Duodenal mucosa (tissue), 2 donors: ENCODE results near the gene POLD2.

Experiments used
- H3K27ac ChIP-seq: one replicate; pipeline ENCODE4 v1.7.0; 2013; ENCODE audit warnings: low read depth, low read length
- H3K27me3 ChIP-seq, 2 donors: one replicate each; pipeline ENCODE4 v1.7.0; 2013; ENCODE audit warnings: low read length in 2 of 2, control low read depth in 1 of 2; ENCODE audit not compliant: insufficient read depth in 2 of 2, control insufficient read depth in 1 of 2
- H3K36me3 ChIP-seq, 2 donors: one replicate each; pipeline ENCODE4 v1.7.0; 2013; ENCODE audit warnings: low read length in 2 of 2, control low read depth in 1 of 2; ENCODE audit not compliant: insufficient read depth in 2 of 2, control insufficient read depth in 1 of 2
- H3K4me1 ChIP-seq, 2 donors: one replicate each; pipeline ENCODE4 v1.7.0; 2013; ENCODE audit warnings: low read length in 2 of 2, control low read depth in 1 of 2; ENCODE audit not compliant: insufficient read depth in 2 of 2, control insufficient read depth in 1 of 2
- H3K4me3 ChIP-seq, 2 donors: one replicate each; pipeline ENCODE4 v1.7.0; 2013; ENCODE audit warnings: low read length in 2 of 2, low read depth in 1 of 2
- H3K9ac ChIP-seq, 2 donors: one replicate each; pipeline ENCODE4 v1.7.0; 2013; ENCODE audit warnings: low read length in 2 of 2, low read depth in 1 of 2
- H3K9me3 ChIP-seq, 2 donors: one replicate each; pipeline ENCODE4 v1.7.0; 2013; ENCODE audit warnings: low read length in 2 of 2, control low read depth in 1 of 2; ENCODE audit not compliant: control insufficient read depth in 1 of 2

POLD2 gene

DNA sequence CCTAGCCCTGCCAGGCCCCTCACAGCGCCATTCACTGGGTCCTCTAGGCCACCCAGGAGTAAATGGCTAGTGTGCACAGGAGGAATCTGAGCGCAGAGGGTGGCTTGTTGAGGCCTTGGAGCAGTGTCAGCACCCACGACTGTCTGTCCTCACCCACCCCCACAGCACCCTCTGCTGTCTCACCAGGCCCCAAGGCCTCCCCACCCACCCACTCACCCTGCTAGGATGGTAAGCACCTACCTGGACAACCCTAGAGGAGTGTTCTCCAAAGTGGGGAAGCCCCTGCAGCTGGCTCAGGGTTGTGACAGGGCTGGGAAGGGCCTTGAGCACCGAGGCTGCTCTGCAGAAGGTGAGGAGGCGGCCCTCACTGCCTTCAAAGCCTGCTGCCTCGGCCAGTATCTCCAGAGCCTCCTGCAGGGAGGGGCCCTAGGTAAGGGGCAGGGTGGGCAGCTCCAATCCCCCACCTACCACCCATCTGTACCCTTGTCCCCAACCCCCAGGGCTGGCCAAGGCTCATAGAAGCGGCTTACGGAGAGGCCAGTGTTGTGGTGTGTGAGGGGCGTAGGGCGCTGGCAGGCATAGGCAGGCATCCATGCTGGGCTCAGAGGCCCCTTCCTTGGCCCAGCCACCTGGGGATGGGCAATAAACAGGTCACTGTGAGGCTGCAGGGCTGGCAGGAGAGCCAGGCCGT is 43.9 kb downstream of the POLD2 start:
- Histone ChIP-seq H3K27me3 (no peaks in the 10 kb centered on the region), H3K36me3 (peaks cover 22 to 60% of the 10 kb centered on the region in 2 donors), H3K27ac (no peak overlapping the region), H3K4me3 (no peak overlapping the region), H3K4me1 (peaks cover 18 to 20% of the 10 kb centered on the region in 2 donors), H3K9me3 (no peaks in the 10 kb centered on the region), H3K9ac (no peak overlapping the region)

DNA sequence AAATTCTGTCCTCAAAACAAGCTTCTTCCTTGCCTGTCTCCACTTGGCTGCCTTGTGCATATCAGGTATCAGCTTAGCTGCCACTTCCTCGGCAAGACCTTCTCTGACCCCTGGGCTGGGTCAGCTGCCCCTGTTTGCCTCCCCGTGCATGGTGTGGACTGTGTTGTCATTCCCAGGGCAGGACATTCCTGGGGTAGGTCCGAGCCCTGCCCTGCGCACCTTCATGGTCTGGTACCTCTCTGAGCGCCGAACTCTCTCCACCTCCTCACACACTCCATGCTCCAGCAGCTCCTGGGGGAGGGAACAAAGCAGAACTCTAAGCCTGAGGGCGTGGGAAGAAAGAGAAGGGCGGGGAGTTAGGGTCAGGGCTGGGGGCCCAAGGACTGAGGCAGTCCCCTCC is 44.8 kb downstream of the POLD2 start:
- Histone ChIP-seq H3K4me3 (no peak overlapping the region), H3K27me3 (no peaks in the 10 kb centered on the region), H3K9ac (no peak overlapping the region), H3K4me1 (peaks cover 23 to 29% of the 10 kb centered on the region in 2 donors), H3K36me3 (peaks cover 22 to 68% of the 10 kb centered on the region in 2 donors), H3K9me3 (no peaks in the 10 kb centered on the region), H3K27ac (no peak overlapping the region)

DNA sequence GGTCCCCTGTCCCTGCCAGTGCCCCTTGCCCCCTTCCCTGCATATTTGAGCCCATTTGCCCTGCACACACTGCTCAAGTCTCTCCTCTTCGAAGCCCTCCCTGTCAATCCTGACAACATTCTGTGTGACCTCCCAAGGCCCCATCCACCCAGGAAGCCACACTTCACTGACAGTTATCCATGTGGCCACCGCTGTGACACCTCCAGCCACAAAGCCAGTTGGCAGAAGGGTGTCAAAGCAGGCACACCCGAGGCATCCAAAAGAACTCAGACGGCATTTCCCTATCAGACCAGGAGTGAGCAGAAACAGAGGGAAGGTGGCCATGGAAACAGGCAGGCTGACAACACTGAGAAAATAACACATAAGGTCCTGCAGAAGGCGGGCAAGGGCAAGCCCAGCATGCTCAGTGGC is 45.7 kb downstream of the POLD2 start:
- Histone ChIP-seq H3K4me3 (no peak overlapping the region), H3K9me3 (no peaks in the 10 kb centered on the region), H3K27me3 (no peaks in the 10 kb centered on the region), H3K4me1 (peaks cover 32 to 38% of the 10 kb centered on the region in 2 donors), H3K27ac (no peak overlapping the region), H3K9ac (no peak overlapping the region), H3K36me3 (peaks cover 29 to 77% of the 10 kb centered on the region in 2 donors)

DNA sequence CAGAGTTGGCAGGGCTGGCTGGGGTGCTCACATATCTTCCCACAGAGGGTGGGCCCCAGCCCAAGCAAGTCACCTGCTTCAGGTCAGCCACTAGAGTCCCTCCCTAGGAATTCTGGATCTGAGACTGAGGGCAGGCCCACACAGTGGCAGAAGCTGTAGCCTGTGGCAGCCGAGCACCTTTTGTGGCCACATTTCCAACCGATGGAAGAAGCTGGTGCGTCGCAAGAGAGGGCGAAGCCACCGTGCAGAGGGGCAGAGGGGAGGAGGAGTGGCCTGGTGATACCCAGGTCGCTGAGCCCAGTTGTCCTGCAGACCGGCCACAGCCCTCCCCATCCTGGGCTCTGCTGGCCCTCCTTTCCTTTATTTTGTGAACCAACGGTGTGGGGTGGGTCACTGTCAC is 46.3 kb downstream of the POLD2 start:
- Histone ChIP-seq H3K36me3 (peaks cover 31 to 78% of the 10 kb centered on the region in 2 donors), H3K27me3 (no peaks in the 10 kb centered on the region), H3K9me3 (no peaks in the 10 kb centered on the region), H3K4me3 (no peak overlapping the region), H3K9ac (no peak overlapping the region), H3K27ac (no peak overlapping the region), H3K4me1 (peaks cover 38 to 44% of the 10 kb centered on the region in 2 donors)

DNA sequence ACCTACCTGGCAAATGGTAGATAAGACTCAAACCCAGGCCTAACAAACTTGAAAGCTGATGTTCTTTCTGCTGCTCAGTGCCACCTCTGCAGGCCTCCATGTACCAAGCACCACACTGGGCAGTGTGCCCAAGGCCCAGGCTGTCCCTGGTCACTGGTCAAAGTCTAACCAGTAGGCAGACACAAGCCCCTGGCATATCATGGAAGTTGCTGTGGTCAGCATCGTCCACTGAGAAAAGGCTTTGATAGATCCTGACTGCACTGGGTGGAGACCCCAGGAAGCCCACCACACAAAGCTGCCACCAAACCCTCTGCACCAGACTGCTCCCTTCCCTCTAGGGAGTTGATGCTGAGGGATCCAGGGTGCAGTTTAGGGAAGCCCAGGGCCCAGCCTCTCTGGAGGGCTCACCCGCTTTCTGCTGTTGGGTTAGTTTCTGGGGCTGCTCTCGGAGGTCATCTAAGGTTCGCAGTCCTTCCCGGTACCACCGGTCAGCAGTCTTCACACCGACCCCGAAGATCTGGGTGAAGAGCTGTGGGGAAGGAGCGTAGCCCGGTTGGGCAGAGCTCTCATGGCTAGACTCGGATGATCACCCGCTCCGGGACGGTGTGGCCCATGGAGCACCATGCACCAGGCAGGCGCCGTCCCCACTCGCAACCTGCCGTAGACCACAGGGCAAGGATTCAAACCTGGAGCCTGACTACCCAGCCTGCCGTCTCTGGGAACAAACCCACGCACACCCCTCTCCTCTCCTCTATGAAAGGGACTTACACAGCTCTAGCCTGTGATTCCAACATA is 47.0 kb downstream of the POLD2 start:
- H3K9me3 ChIP-seq, result no peaks in the 10 kb centered on the region
- H3K4me3 ChIP-seq, result no peak overlapping the region
- H3K36me3 ChIP-seq, result peaks cover 31 to 78% of the 10 kb centered on the region in 2 donors
- no peak overlapping the region for H3K27ac ChIP-seq
- H3K27me3 ChIP-seq, result no peaks in the 10 kb centered on the region
- H3K9ac ChIP-seq, result no peak overlapping the region
- peaks cover 43 to 45% of the 10 kb centered on the region in 2 donors for H3K4me1 ChIP-seq

DNA sequence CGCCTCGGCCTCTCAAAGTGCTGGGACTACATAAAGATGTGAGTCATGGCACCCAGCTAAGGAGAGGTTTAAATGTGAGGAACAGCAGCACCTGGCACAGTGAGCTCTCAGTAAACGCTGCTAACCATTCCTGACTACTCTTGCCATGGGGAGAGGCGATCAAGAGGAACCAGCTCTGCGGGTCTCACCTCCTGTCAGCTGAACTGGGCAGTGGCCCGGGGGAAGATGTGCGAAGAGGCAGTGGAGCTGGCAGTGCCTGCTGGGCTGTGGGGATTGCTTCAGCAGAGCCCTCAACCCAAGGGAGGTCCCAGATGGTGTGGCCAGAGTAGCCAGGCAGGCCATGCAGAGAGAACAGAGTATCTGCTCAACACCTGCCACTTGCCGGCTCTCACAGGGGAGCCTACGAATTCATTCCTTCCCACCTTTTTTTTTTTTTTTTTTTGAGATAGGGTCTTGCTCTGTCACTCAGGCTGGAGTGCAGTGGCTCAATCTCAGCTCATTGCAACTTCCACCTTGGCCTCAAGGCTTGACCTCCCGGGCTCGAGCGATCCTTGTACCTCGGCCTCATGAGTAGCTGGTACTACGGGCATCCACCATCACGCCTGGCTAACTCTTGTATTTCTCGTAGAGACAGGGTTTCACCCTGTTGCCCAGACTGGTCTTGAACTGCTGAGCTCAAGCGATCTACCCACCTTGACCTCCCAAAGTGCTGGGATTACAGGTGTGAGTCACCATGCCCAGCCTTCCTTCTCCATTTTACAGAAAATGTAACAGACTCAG is 47.9 kb downstream of the POLD2 start:
- H3K4me3 ChIP-seq, result no peak overlapping the region
- H3K4me1 ChIP-seq, result peaks cover 36 to 40% of the 10 kb centered on the region in 2 donors
- H3K9ac ChIP-seq, result no peak overlapping the region
- H3K9me3 ChIP-seq, result no peaks in the 10 kb centered on the region
- no peaks in the 10 kb centered on the region for H3K27me3 ChIP-seq
- peaks cover 31 to 75% of the 10 kb centered on the region in 2 donors for H3K36me3 ChIP-seq
- no peak overlapping the region for H3K27ac ChIP-seq

DNA sequence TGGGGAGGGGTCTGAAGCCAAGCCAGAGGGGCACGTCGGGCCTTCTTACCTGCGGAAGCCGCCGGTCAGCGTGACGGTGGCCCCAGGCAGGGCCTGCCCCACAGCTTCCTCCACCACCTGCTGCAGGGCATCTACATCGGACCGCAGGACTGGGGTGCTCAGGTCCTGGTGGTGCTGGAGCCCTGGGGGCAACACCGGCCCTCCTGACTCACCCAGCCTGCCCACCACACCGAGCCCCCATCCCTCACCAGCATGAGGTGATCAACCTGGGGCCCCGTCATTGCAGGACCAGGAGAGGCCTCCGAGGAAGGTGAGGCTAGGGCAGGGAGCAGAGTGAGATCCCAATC is 49.0 kb downstream of the POLD2 start:
- peak overlapping the region; percentile 35 to 54 for H3K9ac ChIP-seq
- peak overlapping the region; percentile 52 for H3K27ac ChIP-seq
- peaks cover 22 to 63% of the 10 kb centered on the region in 2 donors for H3K36me3 ChIP-seq
- H3K4me3 ChIP-seq, result no peak overlapping the region
- H3K27me3 ChIP-seq, result no peaks in the 10 kb centered on the region
- H3K9me3 ChIP-seq, result no peaks in the 10 kb centered on the region
- peaks cover 35 to 39% of the 10 kb centered on the region in 2 donors for H3K4me1 ChIP-seq

DNA sequence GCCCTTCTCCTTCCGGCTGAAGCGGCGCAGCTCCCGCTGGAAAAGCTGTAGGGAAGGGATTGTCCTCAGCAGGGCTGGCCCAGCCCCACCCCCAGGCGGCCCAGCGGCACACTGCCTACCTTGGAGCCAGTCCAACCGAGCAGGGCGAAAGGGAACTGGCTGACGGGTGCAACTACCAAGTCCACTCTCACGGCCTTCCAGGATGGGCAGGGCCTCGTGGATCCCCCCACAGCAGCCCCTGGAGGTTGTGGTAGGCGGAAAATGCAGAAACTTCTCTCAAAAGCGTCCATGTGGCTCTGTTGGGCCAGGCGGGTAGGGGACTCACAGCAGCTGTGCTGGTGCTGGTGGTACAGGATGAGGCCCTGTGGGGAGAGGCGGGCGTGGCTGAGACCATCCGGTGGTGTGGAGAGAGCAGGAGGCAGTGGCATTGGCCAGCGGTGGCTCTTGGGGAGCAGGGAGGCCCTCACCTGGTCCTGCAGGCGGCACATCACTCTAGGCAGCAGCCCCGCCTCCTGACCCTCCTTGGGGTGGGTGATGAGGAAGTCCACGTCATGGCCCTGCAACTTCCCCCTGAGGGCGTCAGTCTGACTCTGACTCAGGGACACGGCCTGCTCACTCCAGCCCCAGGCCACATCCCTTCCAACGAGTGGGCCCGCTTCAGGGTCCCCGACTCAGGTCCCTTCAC is 49.5 kb downstream of the POLD2 start:
- Histone ChIP-seq H3K27ac (peak overlapping the region; percentile 73), H3K9ac (peak overlapping the region; percentile 35 to 54), H3K27me3 (no peaks in the 10 kb centered on the region), H3K4me3 (no peak overlapping the region), H3K9me3 (no peaks in the 10 kb centered on the region), H3K36me3 (peaks cover 18 to 58% of the 10 kb centered on the region in 2 donors), H3K4me1 (peaks cover 35 to 39% of the 10 kb centered on the region in 2 donors)

DNA sequence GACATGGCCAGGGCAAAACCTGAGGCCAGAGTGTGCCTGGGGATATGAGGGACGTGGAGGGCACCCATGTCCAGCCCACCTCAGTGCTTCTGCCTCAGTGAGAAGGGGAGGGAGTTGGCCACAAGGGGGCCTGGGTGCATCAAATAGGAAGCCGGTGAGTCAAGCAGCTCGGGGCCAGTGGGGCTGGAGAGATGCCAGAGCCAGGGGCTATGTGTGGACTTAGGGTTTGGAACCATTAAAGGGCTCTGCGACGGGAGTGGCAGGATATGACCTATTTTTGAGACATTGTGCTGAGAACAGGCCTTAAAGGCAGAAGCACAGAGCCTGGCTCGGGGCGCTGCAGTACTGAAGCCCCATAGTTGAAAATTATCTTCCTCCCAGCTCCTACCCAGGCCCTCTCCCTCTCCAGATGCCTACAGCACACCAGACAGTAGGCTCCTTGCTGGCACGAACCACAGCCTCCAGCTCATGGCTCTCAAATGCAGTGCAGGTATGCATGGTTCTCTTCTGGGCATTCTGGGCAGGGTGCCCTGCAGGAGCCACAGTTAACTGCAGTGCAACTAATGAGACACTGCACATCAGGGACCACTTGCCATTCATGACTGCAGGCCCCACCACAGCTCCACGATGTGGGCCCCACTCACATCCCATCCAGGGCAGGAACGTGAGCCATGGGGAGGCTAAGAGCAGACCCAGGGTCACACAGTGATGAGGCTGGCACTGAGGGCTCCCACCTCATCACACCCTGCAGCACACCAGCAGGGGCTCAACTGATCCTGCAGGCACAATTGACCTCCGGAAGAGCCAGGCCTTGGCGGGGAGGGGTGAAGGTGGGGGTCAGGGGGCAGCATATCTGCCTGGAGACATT is 50.8 kb downstream of the POLD2 start:
- Histone ChIP-seq H3K9me3 (no peaks in the 10 kb centered on the region), H3K27me3 (no peaks in the 10 kb centered on the region), H3K4me3 (no peak overlapping the region), H3K27ac (no peak overlapping the region), H3K4me1 (peaks cover 35 to 39% of the 10 kb centered on the region in 2 donors), H3K9ac (peak overlapping the region in 1 of 2 donors; percentile 35), H3K36me3 (peaks cover 8 to 46% of the 10 kb centered on the region in 2 donors)
